Measurements from ENCODE around the gene CLEC16A.

CLEC16A gene

GRCh38 chr16:11159282-11159681 is 214.9 kb downstream of the CLEC16A start:
- DNase-seq (ENCODE audit: low spot score): no peak

GRCh38 chr16:11160676-11161115 is 216.3 kb downstream of the CLEC16A start:
- DNase-seq (ENCODE audit: low spot score): no peak

DNA sequence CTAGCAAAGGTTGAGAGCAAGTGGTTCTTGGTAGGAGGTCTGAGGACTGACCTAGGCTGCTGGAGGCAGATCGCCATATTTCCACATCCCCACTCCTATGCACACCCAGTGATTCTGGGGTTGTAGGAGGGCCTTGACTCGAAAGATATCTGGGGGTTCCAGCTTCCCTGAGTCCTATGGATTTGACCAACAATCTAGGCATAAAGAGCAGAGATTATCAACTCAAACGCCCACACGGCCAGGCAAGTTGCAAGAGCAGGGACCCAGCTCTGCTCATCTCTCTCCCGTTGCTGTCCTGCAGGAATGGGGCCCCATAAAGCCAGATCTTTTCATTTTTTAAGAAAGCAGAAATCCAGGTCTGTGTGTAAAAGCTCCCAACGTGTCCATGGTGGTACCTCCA is 217.1 kb downstream of the CLEC16A start:
- DNase-seq (ENCODE audit: low spot score): no peak

DNA sequence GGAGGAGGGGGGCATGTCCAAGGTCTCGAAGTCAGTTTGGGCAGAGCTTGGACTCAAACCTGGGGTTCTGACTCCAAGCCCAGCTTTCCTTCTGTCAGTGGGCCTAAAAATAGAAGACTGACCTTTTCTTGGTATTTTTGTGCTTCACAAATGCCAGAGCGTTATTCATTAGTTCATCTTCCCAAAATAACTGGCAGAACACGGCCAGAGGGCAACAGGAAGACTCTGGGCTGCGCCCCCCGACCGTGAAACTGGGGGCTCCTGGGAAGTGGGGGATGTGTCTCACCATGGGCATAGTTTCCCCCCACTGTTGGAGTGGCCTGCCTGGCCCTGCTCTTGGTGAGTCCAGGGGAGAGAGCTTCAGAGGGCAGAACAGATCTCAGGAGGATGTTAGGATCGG is 217.6 kb downstream of the CLEC16A start:
- DNase-seq (ENCODE audit: low spot score): no peak

DNA sequence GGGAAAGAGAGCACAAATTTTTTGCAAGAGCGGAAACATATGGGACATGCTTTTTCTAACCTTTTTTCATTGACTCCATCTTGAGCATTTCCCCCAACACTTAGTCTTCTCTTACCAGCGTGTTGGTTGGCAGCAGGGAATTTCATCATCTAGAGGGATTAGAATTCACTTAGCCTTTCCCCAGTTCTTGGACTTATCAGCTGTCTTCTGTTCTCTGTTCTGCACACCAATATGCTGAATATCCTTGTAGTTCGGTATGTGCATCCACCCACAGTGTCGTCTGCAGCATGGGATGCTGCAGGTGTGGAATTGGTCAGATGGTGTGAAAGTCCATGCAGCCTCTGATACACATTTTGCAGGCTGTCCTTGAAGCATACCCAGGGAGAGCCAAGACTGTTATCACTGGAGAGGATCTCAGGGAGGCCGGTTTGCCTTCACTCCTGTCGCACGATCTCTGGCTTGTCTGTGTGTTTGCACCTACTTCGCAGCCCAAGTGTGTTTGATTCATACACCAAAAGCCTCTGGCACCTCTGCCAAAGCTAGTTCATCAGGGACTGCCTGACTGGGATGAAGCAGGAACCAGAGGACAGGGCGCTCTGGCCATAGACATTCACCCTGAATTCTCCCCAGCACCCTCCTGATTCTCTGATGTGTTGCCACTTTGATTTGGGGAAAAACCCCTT is 218.4 kb downstream of the CLEC16A start:
- no peak for DNase-seq (ENCODE audit: low spot score)

DNA sequence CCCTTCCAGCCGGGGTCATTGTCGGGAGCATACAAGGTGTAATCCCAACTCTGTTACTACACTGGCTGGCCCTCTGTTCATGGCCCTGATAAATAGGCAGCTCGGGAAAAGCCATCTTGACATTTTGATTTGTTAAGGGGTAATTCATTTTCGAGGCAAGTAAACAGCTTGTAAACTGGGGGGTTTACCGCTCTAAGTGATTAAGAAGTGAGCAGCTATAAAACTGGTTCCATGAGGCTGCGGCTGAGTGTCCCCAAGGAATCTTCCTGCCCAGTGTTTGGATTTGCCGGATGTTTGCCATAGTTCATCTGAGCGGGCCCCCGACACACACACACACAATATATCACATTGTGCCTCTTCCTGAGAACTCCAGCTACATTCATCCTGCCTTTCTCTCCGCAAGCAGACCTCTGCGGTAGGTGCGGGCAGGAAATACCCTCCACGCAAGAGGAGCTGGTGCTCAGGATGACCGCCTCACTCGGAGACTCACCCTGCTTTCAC is 219.4 kb downstream of the CLEC16A start:
- no peak for DNase-seq (ENCODE audit: low spot score)

DNA sequence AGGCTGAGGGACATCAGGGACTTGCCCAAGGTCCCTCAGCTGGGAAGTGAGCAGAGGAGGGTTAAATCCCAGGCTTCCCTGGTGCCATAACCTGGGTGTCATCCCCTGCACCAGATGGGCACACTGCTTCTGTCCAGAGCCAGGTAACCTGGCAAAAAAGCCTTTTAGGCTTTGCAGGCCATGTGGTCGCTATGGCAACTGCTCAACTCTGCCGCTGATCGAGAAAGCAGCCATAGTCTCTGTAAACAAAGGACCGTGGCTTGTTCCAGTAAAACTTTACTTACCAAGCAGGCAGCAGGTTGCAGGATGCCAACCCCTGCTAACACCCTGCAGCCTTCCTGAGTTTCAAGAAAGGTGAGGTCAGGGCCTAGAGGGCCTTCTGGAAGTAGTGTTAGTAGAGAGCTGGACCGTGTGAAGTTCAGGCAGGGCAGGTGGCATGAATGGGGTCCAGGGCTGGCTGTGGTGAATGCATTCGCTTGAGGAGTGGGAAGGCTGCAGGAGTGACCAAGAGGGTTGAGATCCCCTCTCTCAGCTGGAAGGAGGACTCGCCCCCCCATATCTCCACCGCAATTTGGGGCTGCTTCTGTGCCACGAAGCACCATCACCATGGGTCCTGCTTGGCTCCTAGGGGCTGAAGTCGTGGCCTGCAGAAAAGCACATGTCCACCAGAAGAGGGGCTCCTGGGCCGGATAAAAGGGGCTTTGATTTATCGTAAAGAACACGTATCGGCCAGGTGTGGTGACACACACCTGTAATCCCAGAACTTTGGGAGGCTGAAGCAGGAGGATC is 220.3 kb downstream of the CLEC16A start:
- DNase-seq (ENCODE audit: low spot score): no peak

DNA sequence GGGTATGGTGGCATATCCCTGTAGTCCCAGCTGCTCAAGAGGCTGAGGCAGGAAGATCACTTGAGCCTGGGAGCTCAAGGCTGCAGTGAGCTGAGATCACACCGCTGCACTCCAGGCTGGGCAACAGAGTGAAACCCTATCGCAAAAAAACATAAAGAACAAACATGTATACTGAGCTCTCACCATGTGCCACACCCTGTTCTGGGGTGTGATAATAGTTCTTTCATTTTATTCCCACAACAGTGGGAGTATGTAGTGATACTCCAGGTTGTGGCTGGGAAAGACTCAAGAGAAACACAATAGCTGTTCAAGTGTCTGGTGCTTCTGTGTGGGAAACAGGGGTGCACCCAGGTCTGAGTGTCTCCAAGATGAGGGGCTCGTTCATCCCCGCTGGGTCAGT is 221.0 kb downstream of the CLEC16A start:
- DNase-seq (ENCODE audit: low spot score): no peak

- no peak for DNase-seq (ENCODE audit: low spot score)
Observed at GRCh38 chr16:11165894-11166665, 221.7 kb downstream of the CLEC16A start.

DNA sequence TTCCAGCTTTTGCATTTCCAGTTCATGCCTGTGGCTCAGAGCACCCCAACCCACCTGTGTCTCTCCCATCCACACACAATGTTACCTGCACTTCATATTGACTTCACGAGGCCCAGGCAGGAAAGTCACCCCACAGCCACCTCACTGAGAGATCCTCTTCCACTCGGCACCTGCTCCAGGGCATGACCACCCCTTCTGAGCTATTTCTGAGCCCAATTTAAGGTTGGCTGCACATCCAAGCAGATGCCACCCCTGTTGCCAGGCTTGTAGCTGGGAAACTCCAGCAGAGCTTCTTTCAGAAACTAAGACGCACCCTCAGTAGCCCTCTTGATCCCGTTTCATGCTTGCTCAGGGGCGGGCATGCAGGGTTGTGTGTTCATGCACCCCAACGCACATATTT is 223.2 kb downstream of the CLEC16A start:
- DNase-seq (ENCODE audit: low spot score): no peak

- no peak for DNase-seq (ENCODE audit: low spot score)
Observed at GRCh38 chr16:11168386-11169051, 224.2 kb downstream of the CLEC16A start.

- no peak for DNase-seq (ENCODE audit: low spot score)
Observed at GRCh38 chr16:11169641-11170040, 225.3 kb downstream of the CLEC16A start.

GRCh38 chr16:11170201-11170600 is 225.8 kb downstream of the CLEC16A start:
- DNase-seq (ENCODE audit: low spot score): no peak

- no peak for DNase-seq (ENCODE audit: low spot score)
Observed at GRCh38 chr16:11170696-11171447, 226.5 kb downstream of the CLEC16A start.

GRCh38 chr16:11171448-11171709 is 227.0 kb downstream of the CLEC16A start:
- no peak for DNase-seq (ENCODE audit: low spot score)

DNA sequence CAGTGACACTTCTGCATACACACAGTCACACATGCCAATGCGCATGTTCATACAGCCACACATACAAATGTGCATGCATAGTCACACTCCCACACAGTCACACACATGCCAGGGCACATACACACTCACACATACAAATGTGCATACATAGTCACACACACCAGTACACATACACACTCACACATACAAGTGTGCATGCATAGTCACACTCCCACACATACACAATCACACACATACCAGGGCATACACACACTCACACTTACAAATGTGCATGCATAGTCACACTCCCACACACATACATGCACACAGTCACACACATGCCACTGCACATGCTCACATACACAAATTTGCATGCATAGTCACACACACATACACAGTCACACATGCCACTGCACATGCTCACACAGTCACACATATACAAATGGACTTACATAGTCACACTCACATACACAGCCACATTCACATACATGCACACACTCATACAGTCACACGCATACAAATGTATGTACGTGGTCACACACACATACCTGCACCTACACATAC is 227.5 kb downstream of the CLEC16A start:
- no peak for DNase-seq (ENCODE audit: low spot score)

- no peak for DNase-seq (ENCODE audit: low spot score)
Observed at GRCh38 chr16:11173426-11173825, 229.1 kb downstream of the CLEC16A start.

DNA sequence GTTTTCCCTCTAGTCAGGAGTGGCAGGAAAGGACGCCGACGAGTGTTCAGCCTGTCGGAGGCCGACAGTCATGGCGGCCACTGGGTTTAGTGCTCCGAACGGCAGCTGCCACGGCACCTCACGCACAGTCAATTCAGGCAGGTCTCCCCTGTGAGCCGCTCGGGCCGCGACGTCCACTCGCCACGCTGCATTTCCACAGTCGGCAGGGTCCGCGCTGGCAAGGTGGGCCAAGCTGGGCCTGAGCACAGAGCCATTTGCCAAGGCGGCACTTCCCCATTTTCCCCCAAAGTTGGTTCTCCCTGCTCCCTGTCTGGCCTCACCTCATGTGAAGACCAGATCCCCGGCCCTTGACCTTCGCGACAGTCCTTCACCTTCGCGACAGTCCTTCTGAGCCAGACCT is 229.8 kb downstream of the CLEC16A start:
- no peak for DNase-seq (ENCODE audit: low spot score)

DNA sequence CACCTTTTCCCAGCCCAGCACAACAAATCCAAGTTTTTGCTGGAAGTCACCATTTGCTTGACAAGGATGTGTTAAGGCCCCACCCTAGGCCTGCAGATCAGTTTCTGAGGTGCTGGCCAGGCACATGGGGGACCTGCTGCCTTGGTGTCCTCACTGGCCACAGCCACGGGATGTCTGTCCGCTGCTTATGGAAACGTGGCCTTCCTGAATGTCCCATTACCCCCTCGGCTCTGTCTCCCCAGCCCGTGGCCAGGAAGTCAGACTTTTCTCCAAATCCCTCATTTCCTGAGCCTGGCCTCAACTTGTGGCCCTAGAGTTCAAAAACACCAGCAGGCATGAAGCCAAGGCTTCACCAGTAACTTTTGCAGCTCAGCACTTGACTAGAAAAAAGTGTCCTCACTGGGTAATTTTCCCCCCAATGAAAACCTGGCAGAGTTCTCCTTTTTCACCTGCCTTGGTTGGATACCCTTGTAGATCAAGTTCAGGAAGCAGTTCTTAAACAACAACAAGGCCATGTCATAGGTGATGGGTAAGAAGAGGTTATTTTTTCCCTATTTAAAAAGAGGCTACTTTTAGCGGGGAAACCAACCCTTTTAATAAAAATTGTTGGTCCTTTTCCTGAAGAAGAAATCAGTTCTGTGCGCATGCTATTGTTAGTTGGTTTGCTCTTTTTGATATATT is 230.9 kb downstream of the CLEC16A start:
- no peak for DNase-seq (ENCODE audit: low spot score)

- DNase-seq (ENCODE audit: low spot score): no peak
Observed at GRCh38 chr16:11175787-11176341, 231.5 kb downstream of the CLEC16A start.
